BE2C (cell line): ENCODE measurements around the gene CXCR5.

Experiments
- DNase-seq: peaks from one replicate; pipeline ENCODE4 v3.0.0-alpha.2; 2020
- H3K27me3 ChIP-seq: fragments of 250-450 bp; sonication (Bioruptor Pico); 2 replicates; pipeline ENCODE4 v1.5.1; 2020; ENCODE audit warnings: mild to moderate bottlenecking
- H3K36me3 ChIP-seq: fragments of 250-450 bp; sonication (Bioruptor Pico); 2 replicates; pipeline ENCODE4 v1.5.1; 2020; ENCODE audit warnings: mild to moderate bottlenecking
- H3K4me1 ChIP-seq: fragments of 250-450 bp; sonication (Bioruptor Pico); 2 replicates; pipeline ENCODE4 v1.5.1; 2020
- H3K4me3 ChIP-seq: 2 replicates; pipeline ENCODE4 v1.5.1; 2011; ENCODE audit warnings: low read depth, low read length
- H3K9me3 ChIP-seq: fragments of 250-450 bp; sonication (Bioruptor Pico); 2 replicates; pipeline ENCODE4 v1.5.1; 2020
- TF ChIP-seq, protein P1 (sequence below): IDR thresholded peaks from 2 replicates; pipeline ENCODE4 v1.5.1; 2012; ENCODE audit warnings: mild to moderate bottlenecking, low read depth, low read length

The CXCR5 gene

DNA sequence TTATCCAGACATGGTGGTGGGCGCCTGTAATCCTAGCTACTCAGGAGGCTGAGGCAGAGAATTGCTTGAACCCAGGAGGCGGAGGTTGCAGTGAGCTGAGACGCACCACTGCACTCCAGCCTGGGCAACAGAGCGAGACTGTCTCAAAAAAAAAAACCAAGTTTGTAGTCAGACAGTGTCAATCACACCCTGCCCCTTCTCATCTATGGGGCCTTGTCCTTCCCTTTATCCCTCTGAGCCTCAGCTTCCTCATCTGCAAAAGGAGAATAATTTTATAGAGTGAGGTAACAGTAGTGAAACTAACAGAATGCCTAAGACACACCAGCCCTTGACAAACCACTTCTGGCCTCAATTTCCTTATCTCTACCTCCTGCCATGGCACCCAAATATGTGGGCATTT, 31.3 kb downstream of the CXCR5 start:
- DNase-seq = no peak
- TF ChIP-seq, protein P1, sequence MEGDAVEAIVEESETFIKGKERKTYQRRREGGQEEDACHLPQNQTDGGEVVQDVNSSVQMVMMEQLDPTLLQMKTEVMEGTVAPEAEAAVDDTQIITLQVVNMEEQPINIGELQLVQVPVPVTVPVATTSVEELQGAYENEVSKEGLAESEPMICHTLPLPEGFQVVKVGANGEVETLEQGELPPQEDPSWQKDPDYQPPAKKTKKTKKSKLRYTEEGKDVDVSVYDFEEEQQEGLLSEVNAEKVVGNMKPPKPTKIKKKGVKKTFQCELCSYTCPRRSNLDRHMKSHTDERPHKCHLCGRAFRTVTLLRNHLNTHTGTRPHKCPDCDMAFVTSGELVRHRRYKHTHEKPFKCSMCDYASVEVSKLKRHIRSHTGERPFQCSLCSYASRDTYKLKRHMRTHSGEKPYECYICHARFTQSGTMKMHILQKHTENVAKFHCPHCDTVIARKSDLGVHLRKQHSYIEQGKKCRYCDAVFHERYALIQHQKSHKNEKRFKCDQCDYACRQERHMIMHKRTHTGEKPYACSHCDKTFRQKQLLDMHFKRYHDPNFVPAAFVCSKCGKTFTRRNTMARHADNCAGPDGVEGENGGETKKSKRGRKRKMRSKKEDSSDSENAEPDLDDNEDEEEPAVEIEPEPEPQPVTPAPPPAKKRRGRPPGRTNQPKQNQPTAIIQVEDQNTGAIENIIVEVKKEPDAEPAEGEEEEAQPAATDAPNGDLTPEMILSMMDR = no peak

DNA sequence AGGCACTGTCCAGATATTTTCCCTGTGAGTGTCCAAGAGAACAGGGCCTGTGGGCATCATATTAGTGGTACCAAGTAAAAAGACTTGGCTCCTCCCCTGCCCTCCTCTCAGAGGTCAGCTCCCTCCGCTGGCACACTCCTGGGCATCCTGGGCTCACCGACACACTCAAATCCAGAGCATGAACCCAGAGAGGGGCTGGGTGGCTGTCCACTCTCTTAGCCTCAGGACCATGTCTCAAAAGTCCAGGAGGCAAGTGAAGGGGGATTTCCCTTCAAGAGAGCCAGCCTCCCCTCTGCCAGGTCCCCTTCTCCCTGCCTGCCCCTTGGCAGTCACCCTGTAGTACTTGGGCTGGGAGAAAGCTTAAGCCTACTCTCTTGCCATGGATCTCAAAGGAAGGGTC, 31.7 kb downstream of the CXCR5 start:
- TF ChIP-seq, protein P1 = no peak
- Histone ChIP-seq H3K4me1 (peaks cover 83% of the 10 kb centered on the region), H3K27me3 (no peaks in the 10 kb centered on the region), H3K9me3 (no peaks in the 10 kb centered on the region), H3K36me3 (no peaks in the 10 kb centered on the region; the same call in 1 of the 2 replicates), H3K4me3 (no peak overlapping the region)
- DNase-seq = no peak

More for the DNA sequence above, 31.3 kb downstream of the CXCR5 start:
- H3K36me3 ChIP-seq = no peaks in the 10 kb centered on the region; the same call in 1 of the 2 replicates
- H3K4me1 ChIP-seq = peaks cover 78% of the 10 kb centered on the region
- H3K9me3 ChIP-seq = no peaks in the 10 kb centered on the region
- H3K27me3 ChIP-seq = no peaks in the 10 kb centered on the region
- no peak overlapping the region for H3K4me3 ChIP-seq

DNA sequence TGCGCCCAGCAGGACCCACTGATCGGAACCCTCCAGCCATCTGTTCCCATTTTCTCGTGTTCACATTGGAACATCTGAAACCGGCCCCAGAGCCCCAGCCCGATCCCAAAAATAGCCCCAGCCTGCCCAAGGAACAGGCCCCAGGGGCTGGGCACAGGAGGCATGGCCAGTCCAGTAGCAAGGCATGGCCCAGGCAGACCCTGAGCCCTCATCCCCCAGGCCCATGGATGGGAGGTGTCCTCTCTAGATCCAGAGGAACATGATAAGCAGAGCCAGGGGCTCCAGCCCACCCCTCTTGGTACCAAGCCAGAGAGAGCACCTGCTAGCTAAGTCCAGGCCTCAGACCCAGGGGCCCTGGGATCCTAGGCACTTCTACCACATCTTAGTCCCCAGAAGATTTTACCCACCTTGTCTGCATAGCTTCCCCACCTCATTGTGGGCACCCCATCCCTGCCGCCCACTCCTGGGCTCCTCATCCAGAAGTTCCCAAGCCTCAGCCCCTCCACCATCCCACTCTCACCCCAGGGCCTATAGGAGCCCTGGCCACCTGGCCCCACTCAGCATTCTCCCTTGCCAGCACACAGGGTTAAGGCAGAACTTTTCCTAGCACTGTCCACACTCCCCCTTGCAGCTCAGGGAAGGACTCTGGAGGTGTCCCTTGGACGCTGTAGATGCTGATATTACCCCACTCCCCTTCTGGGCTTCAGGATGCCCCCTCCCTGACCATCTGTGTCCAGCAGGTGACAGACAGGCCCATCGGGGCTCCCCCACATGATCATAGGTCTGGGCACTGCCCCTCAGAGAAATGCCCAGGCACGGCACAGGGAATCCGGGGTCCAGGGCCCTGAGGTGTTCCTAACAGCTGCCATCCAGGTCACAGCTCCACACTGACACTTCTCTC, 32.5 kb downstream of the CXCR5 start:
- Histone ChIP-seq H3K4me3 (no peak overlapping the region), H3K36me3 (no peaks in the 10 kb centered on the region; the same call in 1 of the 2 replicates), H3K9me3 (no peaks in the 10 kb centered on the region), H3K4me1 (peaks cover 89% of the 10 kb centered on the region), H3K27me3 (no peaks in the 10 kb centered on the region)
- DNase-seq = no peak
- TF ChIP-seq, protein P1 = no peak

DNA sequence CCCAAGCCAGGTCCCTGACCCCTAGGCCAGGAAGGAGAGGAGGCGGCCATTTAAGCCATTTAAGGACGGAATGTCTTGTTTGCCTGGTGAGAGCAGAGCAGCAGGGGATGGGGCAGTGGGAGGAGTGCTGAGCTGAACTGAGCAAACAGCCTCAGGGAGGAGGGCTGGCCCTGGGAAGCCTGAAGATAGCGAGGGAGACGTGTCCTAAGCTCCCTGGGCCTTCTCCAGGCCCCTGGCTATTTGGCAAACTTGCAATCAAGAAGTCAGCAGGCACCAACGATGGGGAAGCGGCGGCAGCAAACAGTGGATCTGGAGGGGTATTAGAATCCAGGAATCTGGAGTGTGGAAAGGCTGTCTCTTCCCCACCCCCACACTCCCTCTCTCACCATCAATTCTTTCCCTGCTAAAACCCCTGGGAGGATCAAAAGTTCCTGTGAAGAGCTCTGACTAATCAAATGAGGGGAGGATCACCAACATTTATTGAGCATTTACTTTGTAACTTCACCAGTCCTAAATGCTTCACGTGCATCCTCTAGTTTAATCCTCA, 33.2 kb downstream of the CXCR5 start:
- H3K4me3 ChIP-seq = no peak overlapping the region
- H3K36me3 ChIP-seq = no peaks in the 10 kb centered on the region; the same call in 1 of the 2 replicates
- H3K4me1 ChIP-seq = peaks cover 89% of the 10 kb centered on the region

DNA sequence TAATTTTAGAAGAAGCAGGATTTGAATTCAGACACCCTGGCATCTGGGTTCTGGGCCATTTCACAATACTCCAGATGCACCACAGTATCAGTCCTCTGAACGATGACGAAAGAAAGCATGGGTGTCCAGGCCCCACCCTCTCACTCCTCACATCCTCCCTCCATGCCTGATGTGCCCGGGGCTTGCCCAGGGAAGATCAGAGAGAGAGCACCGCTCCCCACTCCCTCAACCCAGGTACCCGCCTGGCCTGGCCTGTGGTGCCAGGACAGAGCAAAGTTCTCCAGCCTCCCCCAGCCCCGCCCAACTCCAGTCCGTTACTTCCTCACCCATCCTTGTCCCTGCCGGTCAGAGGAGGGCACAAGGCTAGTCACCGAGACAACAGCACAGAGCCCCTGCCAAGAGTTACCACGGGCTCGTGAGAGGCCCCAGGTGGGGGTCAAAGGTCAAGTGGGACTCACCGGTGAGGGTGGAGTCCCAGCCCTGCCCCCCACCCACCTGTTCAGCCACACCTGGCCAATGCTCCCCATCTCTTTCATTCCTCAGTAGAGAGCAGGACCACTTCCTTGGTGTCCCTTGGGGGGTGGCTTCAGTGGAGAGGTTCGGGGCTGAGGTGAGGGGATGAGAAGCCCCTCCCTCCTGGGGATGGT, 33.9 kb downstream of the CXCR5 start:
- peaks cover 89% of the 10 kb centered on the region for H3K4me1 ChIP-seq
- no peaks in the 10 kb centered on the region for H3K9me3 ChIP-seq
- H3K4me3 ChIP-seq = no peak overlapping the region
- TF ChIP-seq, protein P1 = no peak
- no peak for DNase-seq
- H3K27me3 ChIP-seq = no peaks in the 10 kb centered on the region
- H3K36me3 ChIP-seq = no peaks in the 10 kb centered on the region; the same call in 1 of the 2 replicates

More for the DNA sequence above, 33.2 kb downstream of the CXCR5 start:
- Histone ChIP-seq H3K9me3 (no peaks in the 10 kb centered on the region), H3K27me3 (no peaks in the 10 kb centered on the region)
- TF ChIP-seq, protein P1 = no peak
- DNase-seq = peak; percentile 65
